ENCODE data around the gene HELZ2.

HELZ2 gene

DNA sequence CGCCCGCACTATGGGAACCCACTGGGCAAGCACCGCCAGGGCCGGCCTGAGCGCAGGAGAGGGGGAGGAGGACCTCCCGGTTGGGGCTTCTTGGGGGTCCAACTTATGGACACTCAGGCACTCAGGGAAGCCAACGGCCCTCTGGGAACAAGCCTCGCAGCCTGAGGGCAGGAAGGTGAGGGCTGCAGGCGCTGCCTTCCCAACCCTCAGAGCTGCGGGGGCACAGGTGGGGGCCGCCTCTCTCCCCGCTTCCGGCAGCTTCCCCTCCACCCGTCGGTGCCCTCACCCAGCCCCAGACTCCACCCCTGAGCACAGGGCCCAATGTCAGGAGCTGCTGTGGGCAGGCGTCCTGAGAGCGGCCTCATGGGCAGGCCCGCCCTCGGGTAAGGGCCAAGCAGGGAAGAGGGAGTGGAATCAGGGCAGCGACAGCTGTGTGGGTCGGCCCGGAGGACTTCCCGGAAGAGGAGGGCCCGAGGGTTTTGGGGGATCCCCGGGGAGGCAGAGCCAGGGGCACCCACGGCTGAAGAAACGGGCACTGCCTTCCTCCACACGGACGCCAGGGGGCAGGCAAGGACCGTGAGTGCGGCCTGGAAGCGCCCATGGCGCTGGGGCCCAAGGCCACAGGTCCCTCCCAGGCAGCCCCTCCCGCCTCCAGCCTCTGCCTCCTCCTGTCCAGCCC, 36.4 kb downstream of the HELZ2 start:
- DNase-seq = peak; percentile 67 to 78

DNA sequence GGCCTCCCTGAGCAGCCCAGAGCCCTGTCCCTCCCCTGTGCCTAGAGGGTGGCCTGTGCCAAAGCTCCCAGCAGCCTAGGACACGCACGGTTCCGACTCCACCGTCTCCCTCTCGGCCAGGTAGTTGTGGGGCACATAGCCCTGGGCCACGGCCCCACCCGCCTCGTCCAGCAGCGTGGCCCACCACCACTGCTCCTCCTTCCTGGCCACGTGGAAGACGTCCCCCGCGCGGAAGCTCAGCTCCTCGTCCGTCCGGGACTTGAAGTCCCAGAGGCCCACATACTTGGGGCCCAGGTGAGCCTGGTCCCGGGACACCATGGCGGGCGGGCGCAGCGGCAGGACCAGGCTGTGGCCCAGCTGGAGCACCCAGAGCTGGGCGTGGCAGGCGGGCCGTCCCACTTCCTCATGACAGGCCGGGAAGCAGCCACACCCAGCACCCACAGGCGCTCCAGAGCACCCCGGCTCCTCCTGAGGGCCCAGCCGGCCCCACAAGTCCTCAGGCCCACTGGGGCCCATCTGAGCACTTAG, 37.0 kb downstream of the HELZ2 start, which contains the start of gene PTK6:
Gene PTK6 (minus strand): TSS at position 380 of the 528 bp plus-strand sequence. CDS start 62 bp downstream, at position 318.
- DNase-seq = no peak

DNA sequence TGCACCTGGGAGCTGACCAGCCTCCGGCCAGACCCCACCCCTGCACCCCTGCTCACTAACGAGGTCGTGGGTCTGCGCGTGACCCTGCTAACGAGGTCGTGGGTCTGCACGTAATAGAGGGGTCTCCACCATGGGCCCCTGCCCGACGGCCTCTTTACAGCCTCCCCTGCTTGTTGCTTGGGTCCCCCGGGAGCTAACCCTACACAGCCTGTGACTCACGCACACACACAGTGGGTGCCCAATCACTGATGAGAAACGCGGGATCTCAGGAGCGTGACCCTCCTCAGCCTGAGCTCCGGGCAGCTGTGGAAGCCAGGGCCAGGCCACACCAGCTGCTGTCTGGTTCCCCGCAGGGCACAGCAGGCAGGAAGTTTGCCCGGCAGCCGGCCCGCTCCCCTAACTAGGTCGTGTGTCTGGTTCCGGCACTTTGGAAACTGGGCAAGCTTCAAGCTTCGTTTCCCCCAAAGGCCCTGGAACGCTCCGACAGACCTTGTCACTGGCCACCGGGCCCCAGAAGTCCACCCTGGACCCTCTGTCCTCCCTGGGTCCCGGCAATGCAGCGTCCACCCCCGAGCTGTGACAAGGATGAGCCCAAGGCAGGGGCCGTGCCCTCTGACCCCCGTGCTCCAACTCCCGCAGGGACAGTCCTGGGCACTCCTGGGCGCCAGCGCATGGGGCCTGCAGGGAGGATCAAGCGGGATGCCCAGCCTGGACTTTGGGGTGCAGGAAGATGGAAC, 37.6 kb downstream of the HELZ2 start:
- no peak for DNase-seq

DNA sequence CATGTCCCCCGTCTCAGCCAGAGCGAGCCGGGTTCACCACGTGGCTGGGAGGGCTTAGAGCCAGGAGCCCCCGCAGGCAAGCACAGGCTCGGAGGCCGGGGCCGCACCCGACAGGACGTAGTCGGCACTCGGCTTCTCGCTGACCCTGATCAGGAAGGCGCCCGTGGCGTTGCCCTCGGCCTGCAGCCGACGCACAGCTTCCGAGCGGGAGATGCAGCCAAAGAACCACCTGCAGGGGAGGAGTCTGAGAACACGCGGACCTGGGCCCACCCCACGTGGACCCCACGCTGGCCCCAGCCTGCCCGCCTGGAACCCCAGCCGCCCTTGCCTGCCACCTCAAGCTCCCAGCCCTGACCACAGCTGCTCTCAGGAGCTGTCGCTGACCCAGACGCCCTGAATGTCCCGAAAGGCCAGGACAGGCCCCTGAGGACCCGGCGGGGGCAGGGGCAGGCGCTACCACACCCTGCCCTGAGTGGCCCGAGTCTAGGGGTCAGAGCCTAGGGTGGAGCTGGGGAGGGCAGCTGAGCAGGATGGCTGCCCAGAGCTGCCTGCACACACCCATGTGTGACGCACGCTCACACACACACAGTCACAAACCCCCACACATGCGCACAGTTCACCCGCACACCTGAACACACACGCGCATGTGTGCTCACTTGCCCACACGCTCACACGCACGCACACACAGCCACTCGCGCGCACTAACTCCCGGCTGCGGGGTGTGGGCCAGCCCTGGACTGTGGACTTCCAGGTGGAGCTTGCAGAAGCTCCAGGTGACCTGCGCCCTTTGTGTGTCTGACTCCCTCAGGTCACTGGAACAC, 39.0 kb downstream of the HELZ2 start:
- DNase-seq = no peak

DNA sequence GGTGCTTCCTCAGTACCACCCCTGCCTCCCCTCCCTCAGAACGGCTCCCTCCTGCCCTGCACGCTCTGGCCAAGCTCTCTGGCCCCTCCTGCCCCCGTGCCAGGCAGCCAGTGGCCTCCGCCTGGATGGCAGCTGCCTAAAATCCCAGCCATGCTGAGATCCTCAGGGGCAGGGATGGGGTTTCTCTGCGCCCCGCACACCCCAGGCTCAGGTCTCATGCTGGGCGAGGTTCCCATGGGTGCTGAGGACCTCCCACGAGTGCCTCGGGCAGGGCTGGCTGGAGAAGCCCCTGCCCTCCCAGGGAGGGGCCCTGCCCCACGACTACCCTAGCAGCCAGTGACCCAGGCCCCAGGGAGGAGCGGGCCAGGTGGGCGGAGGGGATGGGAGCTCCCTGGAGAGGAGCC, 39.6 kb downstream of the HELZ2 start:
- no peak for DNase-seq

DNA sequence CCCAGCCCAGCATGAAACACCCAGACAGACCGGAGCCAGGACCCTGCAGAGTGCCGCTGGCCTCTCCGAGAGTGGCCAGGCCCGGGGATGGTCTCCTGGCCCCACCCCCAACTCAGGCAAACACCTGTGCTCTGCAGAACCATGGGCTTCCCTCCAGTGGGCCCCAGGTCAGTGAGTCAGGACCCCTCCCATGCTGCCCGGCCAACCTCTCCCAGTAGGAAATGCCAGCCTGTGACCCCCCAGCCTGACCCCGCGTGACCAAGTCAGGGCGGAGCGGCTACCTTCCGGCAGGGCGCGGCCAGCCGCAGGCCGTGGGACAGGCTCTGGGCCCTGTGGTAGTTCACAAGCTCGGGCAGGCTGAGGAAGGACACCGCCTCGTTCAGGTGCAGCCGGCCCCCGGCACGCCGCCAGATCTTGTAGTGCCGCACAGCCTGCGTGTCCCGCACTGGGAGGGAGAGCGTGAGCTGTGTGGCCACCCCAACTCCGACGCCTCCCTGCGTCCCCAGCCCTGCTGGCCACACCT, 40.1 kb downstream of the HELZ2 start:
- DNase-seq = no peak

DNA sequence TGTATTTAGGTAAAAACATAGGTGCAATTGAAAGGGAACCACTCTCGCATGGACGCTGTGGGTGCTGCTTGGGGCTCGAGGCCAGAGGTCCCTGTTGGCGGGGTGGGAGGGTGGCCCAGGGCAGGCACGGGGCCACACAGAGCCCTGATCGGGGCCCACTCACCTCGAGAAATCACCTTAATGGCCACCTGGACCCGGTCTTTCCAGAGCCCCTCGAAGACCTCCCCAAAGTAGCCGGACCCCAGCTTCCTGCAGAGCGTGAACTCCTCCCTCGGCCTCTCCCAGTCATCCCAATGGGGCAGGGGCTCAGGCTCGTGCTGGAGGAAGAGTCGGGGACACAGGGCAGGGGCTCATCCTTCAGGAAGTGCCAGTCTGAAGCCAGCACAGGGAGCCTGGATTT, 40.7 kb downstream of the HELZ2 start:
- DNase-seq = no peak

DNA sequence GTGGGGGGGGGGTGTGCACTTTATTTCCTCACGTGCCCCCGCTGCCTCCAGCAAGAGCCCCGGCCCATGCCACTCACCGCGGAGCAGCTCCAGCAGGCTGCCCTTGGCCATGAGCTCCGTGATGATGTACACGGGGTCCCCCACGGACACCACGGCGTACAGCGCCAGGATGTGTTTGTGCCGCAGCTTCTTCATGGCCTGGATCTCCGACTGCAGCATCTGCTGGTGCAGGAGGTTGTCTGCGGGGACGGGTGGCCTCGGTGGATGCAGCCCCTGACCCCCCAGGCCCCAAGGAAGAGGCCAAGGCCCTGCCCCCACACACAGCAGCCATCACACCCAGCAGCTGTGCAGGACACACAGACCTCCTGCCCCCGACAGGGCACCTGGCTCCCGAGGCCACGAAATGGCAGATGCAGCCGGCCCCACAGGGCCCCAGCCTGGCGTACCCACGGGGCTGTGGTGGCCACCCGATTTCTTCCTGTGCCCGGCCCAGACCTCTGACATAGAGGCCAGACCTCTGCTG, 41.5 kb downstream of the HELZ2 start:
- DNase-seq = no peak

DNA sequence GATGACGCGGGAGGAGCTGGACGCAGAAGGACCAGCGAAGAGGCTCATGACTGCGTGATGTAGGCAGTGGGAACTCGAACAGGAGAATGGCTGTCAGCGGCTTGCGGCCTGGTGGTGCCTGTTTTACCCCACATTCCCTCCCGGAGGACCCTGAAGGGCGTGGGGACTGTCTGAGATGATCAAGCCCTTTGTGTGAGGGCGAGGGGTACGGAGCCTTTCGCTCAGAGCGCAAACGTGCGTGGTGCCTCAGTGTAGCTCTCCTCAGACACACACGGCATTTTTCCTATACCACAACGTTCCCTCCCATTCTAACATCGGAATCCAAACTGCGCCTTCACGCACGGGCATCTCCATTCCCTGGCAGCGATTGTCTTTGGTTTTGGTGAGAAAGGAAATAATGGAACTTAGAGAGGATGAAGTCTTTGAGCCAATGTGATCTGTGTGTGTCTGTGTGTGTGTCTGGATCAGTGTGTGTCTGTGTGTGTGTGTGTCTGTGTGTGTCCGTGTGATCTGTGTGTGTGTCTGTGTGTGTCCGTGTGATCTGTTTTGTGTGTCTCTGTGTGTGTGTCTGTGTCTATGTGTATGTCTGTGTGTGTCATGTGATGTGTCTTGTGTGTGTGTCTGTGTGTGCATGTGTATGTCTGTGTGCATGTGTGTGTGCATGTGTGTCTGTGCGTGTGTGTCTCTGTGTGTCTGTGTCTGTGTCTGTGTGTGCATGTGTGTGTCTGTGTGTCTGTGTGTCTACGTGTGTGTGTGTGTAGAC, 42.2 kb downstream of the HELZ2 start:
- no peak for DNase-seq

DNA sequence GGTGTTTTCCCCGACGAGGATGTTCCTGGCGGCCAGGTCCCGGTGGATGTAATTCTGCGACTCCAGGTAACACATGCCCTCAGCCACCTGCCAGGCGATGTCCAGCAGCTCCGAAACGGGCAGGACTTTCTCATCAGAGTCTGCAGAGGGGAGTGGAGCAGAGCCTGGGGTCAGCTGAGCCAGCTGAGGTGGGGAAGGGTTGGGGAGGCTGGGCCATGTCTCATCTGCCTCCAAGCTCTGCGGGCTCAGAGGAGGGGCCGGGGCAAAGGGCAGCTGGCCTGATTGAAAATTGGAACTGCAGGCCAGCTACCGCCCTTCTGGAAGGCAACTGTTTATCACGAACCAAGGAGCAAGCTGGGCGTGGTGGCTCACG, 43.3 kb downstream of the HELZ2 start:
- DNase-seq = no peak

DNA sequence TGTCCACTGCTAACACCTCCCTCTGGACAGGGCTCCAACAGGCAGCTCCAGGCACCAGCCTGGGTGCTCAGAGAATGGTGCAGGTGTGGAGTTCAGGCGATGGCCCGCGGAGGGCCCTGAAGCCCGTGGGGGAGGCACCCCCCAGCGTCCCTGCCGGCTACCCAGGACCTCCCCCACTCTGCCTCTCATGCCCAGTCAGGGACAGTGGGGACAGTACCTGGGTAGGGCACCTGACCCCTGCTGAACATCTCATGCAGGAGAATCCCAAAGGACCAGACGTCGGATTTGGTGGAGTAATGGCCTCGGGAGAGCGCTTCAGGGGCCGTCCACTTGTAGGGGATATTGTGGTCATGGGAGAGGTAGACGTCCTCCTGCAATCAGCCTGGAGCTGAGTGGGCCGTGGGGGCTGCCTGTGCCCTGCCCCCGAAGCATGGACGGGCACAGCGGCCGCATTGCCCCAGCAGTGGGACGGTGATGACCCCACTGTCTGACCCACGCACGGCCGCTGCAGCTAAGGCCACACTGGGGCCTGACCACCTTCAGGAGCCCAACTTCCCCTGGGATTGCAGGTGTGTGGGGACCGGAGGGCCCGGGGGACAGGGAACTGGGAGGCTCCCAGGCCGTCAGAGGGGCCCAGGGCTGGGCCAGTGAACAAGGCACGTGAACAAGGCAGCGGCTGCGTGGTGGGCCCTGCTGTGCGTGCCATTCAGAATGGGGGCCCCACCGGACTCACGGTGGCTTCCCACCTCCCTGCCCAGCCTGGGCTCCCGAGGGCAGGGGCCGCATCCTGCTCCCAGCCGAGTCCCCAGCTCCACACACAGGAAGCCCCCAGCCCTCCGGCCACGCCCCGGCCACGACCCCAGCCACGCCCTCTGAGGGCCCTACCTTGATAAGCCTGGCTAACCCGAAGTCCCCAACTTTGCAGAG, 43.9 kb downstream of the HELZ2 start:
- no peak for DNase-seq

DNA sequence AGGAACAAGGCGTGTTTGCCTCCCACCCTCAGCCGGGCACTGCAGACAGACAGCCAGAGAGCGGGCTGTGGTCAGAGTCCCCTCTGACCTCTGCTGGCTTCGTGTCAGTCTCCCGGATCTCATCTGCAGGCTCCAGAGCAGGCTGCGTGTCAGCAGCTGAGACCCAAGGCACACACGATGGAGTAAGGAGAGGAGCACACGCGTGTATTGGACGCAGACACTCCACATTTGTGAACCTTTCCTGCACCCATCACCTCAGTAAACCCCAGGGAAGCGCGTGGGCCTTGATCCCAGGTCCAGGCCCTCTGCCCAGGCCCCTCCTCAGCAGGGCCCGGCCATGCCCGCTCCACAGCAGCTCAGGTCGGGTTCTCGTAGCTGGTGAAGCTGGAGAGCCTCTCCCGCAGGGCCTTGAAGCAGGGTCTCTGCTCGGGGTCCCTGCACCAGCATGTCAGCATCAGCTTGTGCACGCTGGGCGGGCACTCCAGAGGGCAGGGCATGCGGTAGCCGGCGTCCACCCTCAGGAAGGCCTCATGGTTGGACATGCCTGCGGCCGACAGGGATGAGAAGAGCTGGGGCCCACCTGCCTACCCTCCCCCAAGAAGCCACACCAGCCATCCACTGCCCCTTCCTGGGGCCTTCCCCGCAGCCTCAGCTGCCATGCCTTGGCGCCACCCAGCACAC, 44.7 kb downstream of the HELZ2 start:
- DNase-seq = no peak

DNA sequence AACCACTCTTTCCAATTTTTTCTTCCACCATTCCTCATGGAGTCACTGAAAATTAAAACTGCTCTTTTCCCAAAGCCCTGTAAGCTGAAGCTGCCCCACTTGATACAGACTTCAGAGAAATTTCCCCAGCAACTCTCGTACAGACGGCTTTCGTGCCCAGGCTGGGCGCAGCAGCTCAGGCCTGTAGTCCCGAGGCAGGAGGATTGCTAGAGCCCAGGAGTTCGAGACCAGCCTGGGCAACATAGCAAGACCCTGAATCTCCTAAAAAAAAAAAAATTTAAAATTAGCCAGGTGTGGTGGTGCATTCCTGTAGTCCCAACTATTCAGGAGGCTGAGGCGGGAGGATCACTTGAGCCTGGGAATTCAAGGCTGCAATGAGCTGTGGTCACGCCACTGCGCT, 46.9 kb downstream of the HELZ2 start:
- DNase-seq = no peak

DNA sequence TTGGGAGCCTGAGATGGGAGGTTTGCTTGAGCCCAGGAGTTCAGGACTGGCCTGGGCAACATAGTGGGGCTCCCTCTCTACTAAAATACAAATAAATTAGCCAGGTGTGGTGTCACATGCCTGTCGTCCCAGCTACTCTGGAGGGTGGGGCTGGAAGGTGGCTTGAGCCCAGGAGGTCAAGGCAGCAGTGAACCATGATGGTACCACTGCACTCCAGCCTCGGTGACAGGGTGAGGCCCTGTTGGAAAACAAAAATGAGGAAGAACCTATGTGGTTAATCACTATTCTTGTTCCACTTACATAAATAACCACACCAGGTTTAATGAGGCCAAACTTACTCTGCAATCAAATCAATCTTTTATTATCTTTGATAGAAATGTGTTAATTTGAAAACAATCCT, 48.1 kb downstream of the HELZ2 start:
- DNase-seq = no peak

DNA sequence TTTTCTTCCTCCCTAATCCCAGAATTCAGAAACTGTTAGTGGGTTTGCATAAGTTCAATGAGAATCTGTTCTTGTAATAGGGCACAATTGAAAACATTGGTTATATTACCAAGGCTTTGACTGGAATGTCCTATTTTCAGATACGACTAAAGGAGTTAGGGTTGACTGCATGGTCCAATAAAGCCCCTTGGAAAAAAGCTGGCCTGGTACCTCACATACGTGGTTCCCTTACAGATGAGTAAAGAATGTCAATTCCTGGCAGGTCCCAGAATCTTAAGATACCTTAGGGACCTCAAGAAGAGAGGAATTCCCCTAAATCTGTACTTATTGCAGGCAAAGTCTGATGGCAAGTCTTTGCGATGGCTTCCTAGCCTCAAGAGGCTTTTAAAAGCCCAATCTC, 48.9 kb downstream of the HELZ2 start:
- DNase-seq = no peak
